GM19372 (cell line): ENCODE data around the gene LAMTOR5.
"Not testable (repeated sequence)": the region's sequence is repeated elsewhere in the genome, so short reads cannot be mapped to it uniquely, and the experiment has no call there.

ENCODE experiments used
- ATAC-seq: cut with Tn5 transposase; IDR thresholded peaks from one replicate; pipeline ENCODE4 v1.9.1; 2021; ENCODE audit warnings: mild to moderate bottlenecking, low read depth, moderate library complexity; ENCODE audit not compliant: unreplicated experiment

LAMTOR5 gene

GRCh38 chr1:110428946-110429345 lies 21.5 kb upstream of the LAMTOR5 start:
- ATAC-seq: no peak

DNA sequence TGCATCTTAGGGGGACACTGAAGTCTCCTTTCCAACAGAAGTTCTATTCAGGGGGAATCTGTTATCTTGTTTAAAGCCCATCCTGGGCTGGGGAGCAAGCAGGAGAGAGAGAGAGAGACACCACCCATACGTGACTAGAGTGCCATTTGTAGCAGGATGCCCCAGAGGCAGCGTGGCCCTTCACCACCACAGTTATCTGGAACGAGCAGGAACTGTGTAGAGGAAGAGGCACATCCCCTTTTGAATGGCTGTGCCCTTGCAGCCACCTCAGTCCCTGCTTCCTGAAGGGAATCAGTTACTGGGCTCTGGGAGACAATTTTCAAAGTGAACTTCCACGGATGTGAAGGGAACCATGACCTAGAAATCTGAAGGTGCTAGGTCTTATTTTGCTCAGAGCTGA lies 19.4 kb upstream of the LAMTOR5 start:
- ATAC-seq: no peak

DNA sequence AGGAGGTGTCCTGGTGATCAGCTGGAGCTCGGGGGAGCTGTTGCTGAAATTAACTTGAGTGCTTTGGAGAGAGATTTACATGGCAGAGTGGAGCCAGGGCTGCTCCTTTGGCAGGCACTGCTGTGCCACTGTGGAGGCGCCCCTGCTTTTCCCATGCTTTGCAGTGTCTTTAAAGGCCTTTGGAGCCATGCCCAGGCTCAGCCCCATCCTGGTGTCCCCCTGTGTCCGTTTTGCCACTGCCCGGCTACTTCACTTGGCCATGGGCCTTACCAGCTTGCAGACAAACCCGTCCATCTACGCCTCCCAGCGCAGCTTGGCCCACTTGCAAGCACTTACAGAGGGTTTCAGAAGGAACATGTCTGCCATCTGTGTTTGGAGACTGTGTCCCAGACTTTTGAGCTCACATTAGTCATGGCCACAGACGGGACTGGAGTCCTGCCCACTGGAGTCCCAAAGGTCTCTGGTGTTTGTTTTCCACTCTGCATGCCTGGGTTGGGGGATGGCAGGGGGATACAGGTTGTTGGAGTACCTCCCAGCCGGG lies 18.2 kb upstream of the LAMTOR5 start:
- no peak for ATAC-seq

GRCh38 chr1:110424699-110425611 lies 17.5 kb upstream of the LAMTOR5 start:
- ATAC-seq: no peak

- no peak for ATAC-seq
Measured at GRCh38 chr1:110420874-110421793, 13.6 kb upstream of the LAMTOR5 start.

- no peak for ATAC-seq
Measured at GRCh38 chr1:110420023-110420662, 12.6 kb upstream of the LAMTOR5 start.

DNA sequence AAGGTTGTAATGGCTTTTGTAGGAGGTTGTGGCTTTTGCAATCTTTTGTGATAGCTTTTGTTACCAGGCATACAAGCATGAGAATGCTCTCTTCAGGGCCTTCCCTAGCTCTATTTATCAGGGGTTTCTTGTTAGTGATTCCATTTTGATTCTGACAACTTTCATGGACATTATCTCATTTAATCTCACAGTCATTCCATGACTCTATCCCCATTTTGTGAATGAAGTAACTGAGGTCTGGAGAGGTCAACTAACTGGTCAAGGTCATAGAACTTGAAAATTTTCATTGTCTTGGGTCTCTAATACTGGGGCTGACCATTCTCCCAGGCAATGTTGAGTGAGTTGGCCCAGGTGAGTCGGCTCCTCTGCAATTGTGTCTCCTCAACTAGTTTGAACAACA lies 11.2 kb upstream of the LAMTOR5 start:
- ATAC-seq: no peak

- ATAC-seq: not testable (repeated sequence)
Measured at GRCh38 chr1:110413045-110413444, 5.6 kb upstream of the LAMTOR5 start.

DNA sequence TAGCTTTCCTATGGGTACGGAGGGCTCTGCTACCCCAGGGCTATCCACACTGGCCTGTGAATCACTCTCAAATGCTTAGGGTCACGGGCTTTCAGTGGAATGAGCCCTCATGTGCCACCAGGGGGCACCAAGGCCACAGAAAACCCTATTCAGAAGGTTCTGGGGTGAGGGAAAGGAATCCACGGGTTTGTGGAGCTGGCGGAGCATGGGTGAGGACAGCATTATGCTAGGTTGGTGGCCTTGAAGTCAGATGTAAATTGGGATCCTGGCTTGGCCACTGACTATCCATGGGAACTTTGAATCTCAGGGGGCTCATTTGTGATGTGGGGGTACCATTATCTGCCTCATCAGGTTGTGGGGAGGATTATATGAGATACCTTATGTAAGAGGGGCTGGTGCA lies 5.1 kb upstream of the LAMTOR5 start:
- ATAC-seq: no peak

GRCh38 chr1:110411173-110411735 lies 3.8 kb upstream of the LAMTOR5 start:
- no peak for ATAC-seq

- ATAC-seq: no peak
Measured at GRCh38 chr1:110409316-110409715, 1.8 kb upstream of the LAMTOR5 start.

DNA sequence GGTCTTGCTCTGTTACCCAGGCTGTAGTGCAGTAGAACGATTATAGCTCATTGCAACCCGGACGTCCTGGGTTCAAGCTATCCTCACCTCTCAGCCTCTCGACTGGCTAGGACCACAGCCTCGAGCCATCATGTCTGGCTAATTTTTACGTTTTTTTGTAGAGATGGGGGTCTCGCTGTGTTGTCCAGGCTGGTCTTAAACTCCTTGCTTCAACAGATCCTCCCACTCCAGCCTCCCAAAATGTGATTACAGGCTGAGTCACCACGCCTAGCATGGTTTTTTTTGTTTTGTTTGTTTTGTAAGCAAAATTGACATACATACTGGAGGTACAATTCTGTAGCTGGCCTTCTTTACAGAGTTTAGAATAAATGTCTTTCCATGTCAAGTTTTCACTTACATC lies 994 bp upstream of the LAMTOR5 start:
- no peak for ATAC-seq

DNA sequence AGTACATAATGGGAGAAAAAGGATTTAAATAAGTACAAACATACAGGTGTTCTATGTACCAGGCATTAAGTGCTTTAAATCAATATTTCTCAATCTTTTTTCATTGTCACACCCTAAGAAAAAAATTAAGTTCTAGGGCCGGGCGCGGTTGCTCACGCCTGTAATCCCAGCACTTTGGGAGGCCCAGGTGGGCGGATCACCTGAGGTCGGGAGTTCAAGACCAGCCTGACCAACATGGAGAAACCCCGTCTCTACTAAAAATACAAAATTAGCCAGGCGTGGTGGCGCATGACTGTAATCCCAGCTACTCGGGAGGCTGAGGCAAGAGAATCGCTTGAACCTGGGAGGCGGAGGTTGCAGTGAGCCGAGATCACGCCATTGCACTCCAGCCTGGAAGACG lies 1.1 kb downstream of the LAMTOR5 start:
- not testable (repeated sequence) for ATAC-seq

- no peak for ATAC-seq
Measured at GRCh38 chr1:110404401-110404800, 3.1 kb downstream of the LAMTOR5 start.

DNA sequence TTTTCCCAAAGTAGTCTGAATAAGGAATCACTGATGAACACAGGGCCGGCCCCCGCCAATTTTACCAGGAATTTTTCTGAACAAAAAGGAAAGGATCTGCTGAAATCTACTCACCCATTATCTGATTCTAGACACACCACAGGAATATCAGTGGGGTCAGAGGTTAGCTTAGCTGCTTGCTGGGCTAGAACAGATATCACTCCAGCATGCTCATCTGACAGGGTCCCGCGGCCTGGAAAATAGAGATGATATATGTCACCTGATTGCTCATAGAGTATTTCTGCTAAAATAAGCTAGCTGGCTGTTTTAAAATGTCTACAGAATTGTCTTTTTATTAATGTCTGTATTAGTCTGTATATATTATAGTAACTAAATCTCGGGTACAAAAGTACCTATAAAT lies 3.7 kb downstream of the LAMTOR5 start:
- no peak for ATAC-seq

- ATAC-seq: not testable (repeated sequence)
Measured at GRCh38 chr1:110396259-110396958, 11.1 kb downstream of the LAMTOR5 start.

GRCh38 chr1:110394493-110394820 lies 13.0 kb downstream of the LAMTOR5 start:
- no peak for ATAC-seq

- ATAC-seq: no peak
Measured at GRCh38 chr1:110393691-110394492, 13.6 kb downstream of the LAMTOR5 start.

DNA sequence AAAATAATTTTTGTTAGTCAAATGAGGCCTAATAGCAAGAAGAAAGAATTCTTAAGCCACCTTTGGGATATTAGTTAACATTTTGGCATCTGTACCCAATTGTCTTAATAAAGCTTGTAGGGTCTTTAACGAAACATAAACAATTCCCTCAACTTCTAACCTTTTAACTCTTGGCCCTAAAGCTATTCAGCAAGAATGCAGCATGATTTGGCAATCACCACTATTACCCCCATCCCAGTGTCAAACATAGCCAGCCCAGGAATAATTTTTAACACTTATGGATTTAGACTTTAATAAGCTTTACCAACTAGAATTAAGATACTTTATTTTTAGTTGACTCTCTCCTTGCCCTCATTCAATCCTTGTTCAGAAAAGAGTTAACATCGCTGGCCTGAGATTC lies 14.2 kb downstream of the LAMTOR5 start:
- ATAC-seq: no peak
